Measurements from ENCODE around the gene UNC13A. TPM values are rescaled to one million over a fixed set of nuclear protein-coding genes. Genes with fewer than 3 reads are reported as not detected.

Gene UNC13A
- total RNA-seq, 2 experiments from 2014 or later: 0.08 TPM; not detected in 1

GRCh38 chr19:17719730-17720400, 31.7 kb upstream of the UNC13A start:
- H3K36me3 Mint-ChIP-seq: peaks cover 21% of the 10 kb centered on the region
- peak overlapping the region; percentile 74 for H3K27ac Mint-ChIP-seq
- no peaks in the 10 kb centered on the region for H3K27me3 Mint-ChIP-seq
- peaks cover 34% of the 10 kb centered on the region for H3K4me1 Mint-ChIP-seq
- H3K9me3 Mint-ChIP-seq: no peaks in the 10 kb centered on the region
- peak; percentile 61 for DNase-seq
- H3K4me3 Mint-ChIP-seq: peak overlapping the region; percentile 88

- Mint-ChIP-seq H3K27ac (peak within 1 kb of the TSS; percentile 74), H3K4me3 (peak within 1 kb of the TSS; percentile 88), H3K4me1 (peaks cover 34% of the 10 kb centered on the region), H3K36me3 (peaks cover 16% of the 10 kb centered on the region), H3K27me3 (no peaks in the 10 kb centered on the region), H3K9me3 (no peaks in the 10 kb centered on the region)
- peak; percentile 77 for DNase-seq
Measured at GRCh38 chr19:17718947-17719711, 31.0 kb upstream of the UNC13A start, which contains the start of gene MAP1S. MAP1S (plus strand) TSS chr19:17719480; CDS start chr19:17719503, 23 bp downstream.

GRCh38 chr19:17718550-17718946, 30.4 kb upstream of the UNC13A start:
- Mint-ChIP-seq H3K4me3 (peak overlapping the region; percentile 77), H3K27me3 (no peaks in the 10 kb centered on the region), H3K4me1 (peaks cover 34% of the 10 kb centered on the region), H3K36me3 (peaks cover 15% of the 10 kb centered on the region), H3K9me3 (no peaks in the 10 kb centered on the region), H3K27ac (peak overlapping the region; percentile 70)
- DNase-seq: no peak

DNA sequence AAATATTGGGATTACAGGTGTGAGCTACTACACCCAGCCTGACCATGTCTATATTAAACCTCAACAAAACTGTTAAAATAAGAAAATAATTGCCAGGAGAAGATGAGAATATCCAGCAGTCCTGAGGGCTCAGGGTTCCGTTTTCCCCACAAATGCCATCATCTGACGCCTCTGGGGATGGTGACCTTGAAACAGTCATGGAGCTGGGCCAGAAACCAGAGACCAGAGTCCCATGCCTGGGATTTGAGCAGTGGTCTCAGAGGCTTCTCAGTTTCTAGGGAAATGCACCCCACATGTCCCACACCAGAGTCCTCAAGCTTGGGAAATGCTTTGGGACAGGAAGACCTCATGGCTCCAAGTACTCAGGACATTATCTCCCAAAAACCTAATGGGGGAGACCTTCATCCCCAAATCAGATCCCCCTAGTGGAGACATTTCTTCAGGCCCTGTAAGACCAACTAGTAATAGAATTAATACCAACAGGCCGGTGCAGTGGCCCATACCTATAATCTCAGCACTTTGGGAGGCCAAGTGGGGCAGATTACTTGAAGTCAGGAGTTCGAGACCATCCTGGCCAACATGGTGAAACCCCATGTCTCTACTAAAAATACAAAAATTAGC, 28.3 kb upstream of the UNC13A start:
- Mint-ChIP-seq H3K27me3 (no peaks in the 10 kb centered on the region), H3K27ac (no peak overlapping the region), H3K9me3 (no peaks in the 10 kb centered on the region), H3K4me1 (peaks cover 26% of the 10 kb centered on the region), H3K4me3 (no peak overlapping the region), H3K36me3 (peaks cover 10% of the 10 kb centered on the region)
- no peak for DNase-seq

DNA sequence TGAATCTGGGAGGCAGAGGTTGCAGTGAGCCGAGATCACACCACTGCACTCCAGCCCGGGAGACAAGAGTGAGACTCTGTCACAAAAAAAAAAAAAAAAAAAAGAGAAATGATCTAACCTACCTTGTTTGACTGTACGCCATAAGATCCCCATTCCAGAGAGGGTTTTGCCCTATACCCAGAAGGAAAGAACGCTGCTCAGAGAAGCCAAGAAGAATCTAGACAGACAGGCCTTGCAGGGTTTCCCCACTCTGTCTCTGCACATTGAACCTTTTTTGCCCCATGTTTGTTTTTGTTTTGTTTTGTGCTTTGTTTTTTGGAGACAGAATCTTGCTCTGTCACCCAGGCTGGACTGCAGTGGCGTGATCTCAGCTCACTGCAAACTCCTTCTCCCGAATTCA, 23.7 kb upstream of the UNC13A start:
- Mint-ChIP-seq H3K4me3 (no peak overlapping the region), H3K9me3 (no peaks in the 10 kb centered on the region), H3K36me3 (no peaks in the 10 kb centered on the region), H3K27ac (no peak overlapping the region), H3K27me3 (no peaks in the 10 kb centered on the region), H3K4me1 (no peaks in the 10 kb centered on the region)
- DNase-seq: no peak

GRCh38 chr19:17706750-17707181, 18.6 kb upstream of the UNC13A start:
- Mint-ChIP-seq H3K36me3 (no peaks in the 10 kb centered on the region), H3K27me3 (no peaks in the 10 kb centered on the region), H3K27ac (no peak overlapping the region), H3K4me3 (no peak overlapping the region), H3K9me3 (no peaks in the 10 kb centered on the region), H3K4me1 (no peaks in the 10 kb centered on the region)
- DNase-seq: no peak

DNA sequence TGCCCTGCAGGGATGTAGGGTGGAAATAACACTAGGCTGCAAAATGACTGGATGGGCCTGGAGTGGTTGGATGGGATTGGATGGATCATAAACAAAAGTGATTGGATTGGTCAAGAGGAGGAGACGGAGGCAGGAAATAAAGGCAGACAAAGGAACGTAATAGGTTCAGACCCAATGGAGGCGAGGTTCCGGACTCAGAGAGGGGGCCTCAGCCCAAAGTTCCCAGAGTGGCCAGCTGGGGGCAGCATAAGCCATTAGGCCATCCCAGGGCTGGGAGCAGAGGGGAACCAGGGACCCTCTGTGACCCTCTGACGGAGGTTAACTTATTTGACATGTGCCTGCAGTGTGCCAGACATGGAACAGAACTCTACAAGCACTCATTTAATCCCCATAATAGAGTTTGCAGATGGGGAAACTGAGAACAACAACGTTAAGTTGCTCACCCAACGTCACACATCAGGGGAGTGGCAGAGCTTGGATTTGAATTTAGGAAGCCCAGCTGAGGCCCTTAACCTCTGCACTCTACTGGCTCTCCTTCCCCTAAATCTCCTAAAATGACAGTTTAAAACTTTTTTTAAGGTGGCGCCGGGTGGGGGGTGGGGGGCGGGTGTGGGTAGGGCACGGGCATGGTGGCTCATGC, 15.8 kb upstream of the UNC13A start:
- no peaks in the 10 kb centered on the region for H3K4me1 Mint-ChIP-seq
- H3K4me3 Mint-ChIP-seq: no peak overlapping the region
- no peak overlapping the region for H3K27ac Mint-ChIP-seq
- peaks cover 4% of the 10 kb centered on the region for H3K27me3 Mint-ChIP-seq
- peak; percentile 70 for DNase-seq
- H3K36me3 Mint-ChIP-seq: no peaks in the 10 kb centered on the region
- H3K9me3 Mint-ChIP-seq: no peaks in the 10 kb centered on the region

DNA sequence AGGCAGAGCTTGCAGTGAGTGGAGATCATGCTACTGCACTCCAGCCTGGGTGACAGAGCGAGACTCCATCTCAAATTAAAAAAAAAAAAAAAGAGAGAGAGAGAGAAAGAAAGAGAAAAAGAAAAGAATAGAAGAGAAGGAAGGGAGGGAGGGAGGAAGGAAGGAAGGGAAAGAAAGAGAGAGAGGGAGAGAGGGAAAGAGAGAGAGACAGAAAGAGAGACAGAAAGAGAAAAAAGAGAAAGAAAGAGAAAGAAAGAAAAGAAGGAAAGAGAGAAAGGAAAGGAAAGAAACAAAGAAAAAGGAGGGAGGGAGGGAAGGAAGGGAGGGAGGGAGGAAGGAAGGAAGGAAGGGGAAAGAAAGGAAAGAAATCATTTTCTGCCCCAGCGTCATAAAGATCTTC, 7.0 kb upstream of the UNC13A start:
- Mint-ChIP-seq H3K4me3 (no peak overlapping the region), H3K9me3 (no peaks in the 10 kb centered on the region), H3K36me3 (no peaks in the 10 kb centered on the region), H3K27me3 (peaks cover 62% of the 10 kb centered on the region), H3K4me1 (no peaks in the 10 kb centered on the region), H3K27ac (no peak overlapping the region)
- no peak for DNase-seq

DNA sequence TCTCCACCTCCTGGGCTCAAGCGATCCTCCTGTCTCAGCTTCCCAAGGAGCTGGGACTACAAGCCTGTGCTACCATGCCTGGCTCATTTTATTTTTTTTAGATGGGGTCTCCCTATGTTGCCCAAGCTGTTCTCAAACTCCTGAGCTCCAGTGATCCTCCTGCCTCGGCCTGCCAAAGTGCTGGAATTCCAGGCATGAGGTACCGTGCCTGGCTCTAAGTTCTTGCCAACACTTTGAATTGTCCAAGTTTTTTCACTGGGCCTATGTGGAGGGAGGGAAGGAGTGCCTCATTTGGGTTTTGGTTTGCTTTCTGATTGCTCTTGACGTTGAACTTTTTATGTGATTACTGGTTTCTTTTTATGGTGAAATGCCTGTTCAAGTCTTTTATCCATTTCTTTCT, 4.4 kb upstream of the UNC13A start:
- peaks cover 69% of the 10 kb centered on the region for H3K27me3 Mint-ChIP-seq
- H3K4me1 Mint-ChIP-seq: peaks cover 2% of the 10 kb centered on the region
- no peaks in the 10 kb centered on the region for H3K9me3 Mint-ChIP-seq
- no peak for DNase-seq
- H3K4me3 Mint-ChIP-seq: no peak overlapping the region
- no peak overlapping the region for H3K27ac Mint-ChIP-seq
- no peaks in the 10 kb centered on the region for H3K36me3 Mint-ChIP-seq

GRCh38 chr19:17688853-17689595, 870 bp upstream of the UNC13A start:
- H3K27ac Mint-ChIP-seq: no peak overlapping the region
- H3K4me3 Mint-ChIP-seq: no peak overlapping the region
- H3K36me3 Mint-ChIP-seq: no peaks in the 10 kb centered on the region
- DNase-seq: no peak
- H3K4me1 Mint-ChIP-seq: peaks cover 7% of the 10 kb centered on the region
- H3K27me3 Mint-ChIP-seq: peaks cover 85% of the 10 kb centered on the region
- no peaks in the 10 kb centered on the region for H3K9me3 Mint-ChIP-seq

DNA sequence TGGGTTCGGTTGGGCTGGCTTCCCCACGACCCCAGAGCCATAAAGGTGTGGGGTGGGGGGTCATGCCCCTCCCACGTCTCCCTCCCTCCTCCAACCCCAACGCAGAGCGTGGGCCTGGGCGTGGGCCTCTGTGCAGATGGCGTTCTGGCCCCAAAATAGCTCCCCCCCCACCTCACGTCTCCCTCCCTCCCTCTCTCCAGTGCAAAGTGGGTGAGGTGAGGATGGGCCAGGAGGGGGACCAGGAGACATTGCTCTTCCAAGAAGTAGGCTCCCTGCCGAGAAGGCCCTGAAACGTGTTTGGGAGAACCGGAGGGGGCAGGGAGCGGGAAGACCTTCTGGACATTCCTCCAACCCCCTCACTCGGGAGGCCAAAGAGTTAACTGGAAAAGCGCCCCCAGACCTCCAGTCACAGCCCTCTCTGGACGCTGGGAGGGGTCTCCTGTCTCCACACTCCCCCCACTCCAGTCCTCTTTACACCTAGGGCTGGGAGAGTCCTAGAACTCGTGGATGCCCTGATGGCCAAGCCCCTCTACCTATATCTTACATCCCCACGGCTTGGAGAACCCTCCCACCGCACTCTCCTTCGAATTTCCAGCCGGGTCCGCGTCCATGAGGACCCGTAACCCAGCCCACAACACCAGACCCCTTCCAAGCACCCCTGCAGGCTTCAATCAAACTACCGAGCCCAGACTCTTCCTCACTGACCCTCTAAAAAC, 855 bp downstream of the UNC13A start:
- Mint-ChIP-seq H3K9me3 (no peaks in the 10 kb centered on the region), H3K27me3 (peaks cover 86% of the 10 kb centered on the region), H3K4me1 (peaks cover 7% of the 10 kb centered on the region), H3K36me3 (no peaks in the 10 kb centered on the region), H3K4me3 (peak overlapping the region; percentile 38), H3K27ac (no peak overlapping the region)
- no peak for DNase-seq

GRCh38 chr19:17686592-17687024, 1.5 kb downstream of the UNC13A start:
- H3K4me1 Mint-ChIP-seq: peaks cover 7% of the 10 kb centered on the region
- H3K27me3 Mint-ChIP-seq: peaks cover 84% of the 10 kb centered on the region
- H3K4me3 Mint-ChIP-seq: no peak overlapping the region
- no peak overlapping the region for H3K27ac Mint-ChIP-seq
- no peak for DNase-seq
- no peaks in the 10 kb centered on the region for H3K9me3 Mint-ChIP-seq
- no peaks in the 10 kb centered on the region for H3K36me3 Mint-ChIP-seq

DNA sequence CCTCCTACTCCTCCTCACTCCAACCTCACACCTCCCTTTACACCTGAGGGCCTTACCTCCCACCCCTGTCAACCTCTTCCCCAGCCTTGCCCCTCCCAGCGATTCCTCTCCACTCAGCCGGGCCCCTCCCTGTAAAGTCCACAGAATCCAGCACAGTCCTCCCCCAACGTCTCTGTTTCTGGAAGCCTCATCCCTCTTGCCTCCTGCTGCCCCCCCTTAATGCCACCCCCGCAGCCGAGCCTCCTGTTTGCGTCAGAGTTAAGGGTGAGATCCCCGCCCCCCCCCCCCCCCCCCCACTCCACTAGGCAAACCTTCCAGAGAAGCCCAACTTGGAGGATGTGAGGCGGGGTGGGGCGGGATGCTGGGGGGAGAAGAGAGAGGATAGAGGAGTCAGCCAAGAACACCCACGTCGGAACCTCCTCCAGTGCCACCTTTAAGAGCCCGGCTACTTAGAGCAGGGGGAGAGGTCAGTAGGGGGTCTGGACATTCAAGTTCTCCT, 2.1 kb downstream of the UNC13A start:
- peaks cover 86% of the 10 kb centered on the region for H3K27me3 Mint-ChIP-seq
- H3K4me1 Mint-ChIP-seq: peaks cover 7% of the 10 kb centered on the region
- H3K36me3 Mint-ChIP-seq: no peaks in the 10 kb centered on the region
- H3K27ac Mint-ChIP-seq: no peak overlapping the region
- DNase-seq: no peak
- no peaks in the 10 kb centered on the region for H3K9me3 Mint-ChIP-seq
- H3K4me3 Mint-ChIP-seq: no peak overlapping the region
